ENCODE results near the gene EFR3B. TPM values are rescaled to one million over a fixed set of nuclear protein-coding genes. Genes with fewer than 3 reads are reported as not detected.
"Not testable (repeated sequence)": the region's sequence is repeated elsewhere in the genome, so short reads cannot be mapped to it uniquely, and the experiment has no call there.

EFR3B gene
- total RNA-seq, 2 donors from 2014 or later, result 0.98 to 3.2 TPM

- no peak overlapping the region for H3K27ac Mint-ChIP-seq
- ATAC-seq (no peak), DNase-seq (ENCODE audit: low spot score) (no peak)
- no peaks in the 10 kb centered on the region for H3K9me3 Mint-ChIP-seq
- no peak overlapping the region for H3K4me3 Mint-ChIP-seq
- H3K36me3 Mint-ChIP-seq, result no peaks in the 10 kb centered on the region
- H3K27me3 Mint-ChIP-seq, result peaks cover 7 to 10% of the 10 kb centered on the region in 2 donors
- no peaks in the 10 kb centered on the region for H3K4me1 Mint-ChIP-seq (ENCODE audit: low read depth in 2 of 2)
These were observed 75.1 kb downstream of the EFR3B start for GRCh38 chr2:25116956-25117355.

GRCh38 chr2:25119263-25119662 lies 77.4 kb downstream of the EFR3B start:
- Mint-ChIP-seq H3K9me3 (no peaks in the 10 kb centered on the region), H3K4me3 (no peak overlapping the region), H3K36me3 (no peaks in the 10 kb centered on the region), H3K27me3 (peaks cover 7 to 13% of the 10 kb centered on the region in 2 donors), H3K27ac (no peak overlapping the region), H3K4me1 (ENCODE audit: low read depth in 2 of 2) (peaks cover 0 to 4% of the 10 kb centered on the region in 2 donors)
- ATAC-seq, result no peak
- DNase-seq (ENCODE audit: low spot score), result no peak

GRCh38 chr2:25122367-25122766 lies 80.5 kb downstream of the EFR3B start:
- Mint-ChIP-seq H3K27me3 (peaks cover 6 to 7% of the 10 kb centered on the region in 2 donors), H3K4me1 (ENCODE audit: low read depth in 2 of 2) (peaks cover 0 to 4% of the 10 kb centered on the region in 2 donors), H3K9me3 (no peaks in the 10 kb centered on the region), H3K36me3 (no peaks in the 10 kb centered on the region), H3K4me3 (no peak overlapping the region), H3K27ac (no peak overlapping the region)
- DNase-seq (ENCODE audit: low spot score) (no peak), ATAC-seq (no peak)

GRCh38 chr2:25123682-25124081 lies 81.8 kb downstream of the EFR3B start:
- H3K4me1 Mint-ChIP-seq (ENCODE audit: low read depth in 2 of 2), result peaks cover 0 to 4% of the 10 kb centered on the region in 2 donors
- DNase-seq (ENCODE audit: low spot score) (no peak), ATAC-seq (peak; percentile 32 to 49)
- no peak overlapping the region for H3K27ac Mint-ChIP-seq
- peaks cover 0 to 3% of the 10 kb centered on the region in 2 donors for H3K27me3 Mint-ChIP-seq
- no peak overlapping the region for H3K4me3 Mint-ChIP-seq
- H3K9me3 Mint-ChIP-seq, result no peaks in the 10 kb centered on the region
- H3K36me3 Mint-ChIP-seq, result no peaks in the 10 kb centered on the region

GRCh38 chr2:25125189-25125588 lies 83.3 kb downstream of the EFR3B start:
- Mint-ChIP-seq H3K9me3 (no peaks in the 10 kb centered on the region), H3K4me3 (no peak overlapping the region), H3K27ac (no peak overlapping the region), H3K36me3 (no peaks in the 10 kb centered on the region), H3K27me3 (peaks cover 2 to 7% of the 10 kb centered on the region in 2 donors), H3K4me1 (ENCODE audit: low read depth in 2 of 2) (peaks cover 4 to 6% of the 10 kb centered on the region in 2 donors)
- ATAC-seq, result no peak
- DNase-seq (ENCODE audit: low spot score), result no peak

- H3K9me3 Mint-ChIP-seq, result no peaks in the 10 kb centered on the region
- no peak overlapping the region for H3K27ac Mint-ChIP-seq
- H3K36me3 Mint-ChIP-seq, result no peaks in the 10 kb centered on the region
- ATAC-seq (no peak), DNase-seq (ENCODE audit: low spot score) (no peak)
- peaks cover 10 to 14% of the 10 kb centered on the region in 2 donors for H3K27me3 Mint-ChIP-seq
- H3K4me1 Mint-ChIP-seq (ENCODE audit: low read depth in 2 of 2), result peaks cover 4 to 6% of the 10 kb centered on the region in 2 donors
- H3K4me3 Mint-ChIP-seq, result no peak overlapping the region
These were observed 84.1 kb downstream of the EFR3B start for GRCh38 chr2:25125976-25126375.

GRCh38 chr2:25127071-25127470 lies 85.2 kb downstream of the EFR3B start:
- H3K36me3 Mint-ChIP-seq; DNase-seq (ENCODE audit: low spot score); H3K27ac Mint-ChIP-seq; ATAC-seq; H3K9me3 Mint-ChIP-seq; H3K4me3 Mint-ChIP-seq: not testable (repeated sequence)
- Mint-ChIP-seq H3K4me1 (ENCODE audit: low read depth in 2 of 2) (peaks cover 4 to 11% of the 10 kb centered on the region in 2 donors), H3K27me3 (peaks cover 12 to 19% of the 10 kb centered on the region in 2 donors)

- no peaks in the 10 kb centered on the region for H3K9me3 Mint-ChIP-seq
- no peak overlapping the region for H3K27ac Mint-ChIP-seq
- peaks cover 4 to 11% of the 10 kb centered on the region in 2 donors for H3K4me1 Mint-ChIP-seq (ENCODE audit: low read depth in 2 of 2)
- H3K36me3 Mint-ChIP-seq, result no peaks in the 10 kb centered on the region
- no peak for ATAC-seq
- no peak overlapping the region for H3K4me3 Mint-ChIP-seq
- DNase-seq (ENCODE audit: low spot score), result no peak
- peaks cover 13 to 19% of the 10 kb centered on the region in 2 donors for H3K27me3 Mint-ChIP-seq
These were observed 85.8 kb downstream of the EFR3B start for GRCh38 chr2:25127646-25128045.

GRCh38 chr2:25129901-25130520 lies 88.1 kb downstream of the EFR3B start:
- no peaks in the 10 kb centered on the region for H3K36me3 Mint-ChIP-seq
- DNase-seq (ENCODE audit: low spot score) (no peak), ATAC-seq (no peak)
- no peak overlapping the region for H3K4me3 Mint-ChIP-seq
- no peak overlapping the region for H3K27ac Mint-ChIP-seq
- H3K4me1 Mint-ChIP-seq (ENCODE audit: low read depth in 2 of 2), result peaks cover 4 to 7% of the 10 kb centered on the region in 2 donors
- H3K27me3 Mint-ChIP-seq, result peaks cover 36% of the 10 kb centered on the region in 2 donors
- H3K9me3 Mint-ChIP-seq, result no peaks in the 10 kb centered on the region

- H3K4me3 Mint-ChIP-seq, result peak overlapping the region; percentile 10
- no peak overlapping the region for H3K27ac Mint-ChIP-seq
- no peak for ATAC-seq
- peaks cover 4 to 7% of the 10 kb centered on the region in 2 donors for H3K4me1 Mint-ChIP-seq (ENCODE audit: low read depth in 2 of 2)
- H3K27me3 Mint-ChIP-seq, result peaks cover 45 to 48% of the 10 kb centered on the region in 2 donors
- H3K9me3 Mint-ChIP-seq, result no peaks in the 10 kb centered on the region
- no peak for DNase-seq (ENCODE audit: low spot score)
- H3K36me3 Mint-ChIP-seq, result no peaks in the 10 kb centered on the region
These were observed 89.3 kb downstream of the EFR3B start for GRCh38 chr2:25131253-25131566.

- H3K4me3 Mint-ChIP-seq, result peak overlapping the region; percentile 10
- H3K4me1 Mint-ChIP-seq (ENCODE audit: low read depth in 2 of 2), result peaks cover 4 to 7% of the 10 kb centered on the region in 2 donors
- ATAC-seq (peak; percentile 35 to 40), DNase-seq (ENCODE audit: low spot score) (no peak)
- H3K27me3 Mint-ChIP-seq, result peaks cover 48 to 52% of the 10 kb centered on the region in 2 donors
- no peak overlapping the region for H3K27ac Mint-ChIP-seq
- H3K36me3 Mint-ChIP-seq, result no peaks in the 10 kb centered on the region
- no peaks in the 10 kb centered on the region for H3K9me3 Mint-ChIP-seq
These were observed 89.9 kb downstream of the EFR3B start for GRCh38 chr2:25131567-25132298.

- ATAC-seq (no peak), DNase-seq (ENCODE audit: low spot score) (no peak)
- no peaks in the 10 kb centered on the region for H3K36me3 Mint-ChIP-seq
- no peak overlapping the region for H3K27ac Mint-ChIP-seq
- no peaks in the 10 kb centered on the region for H3K9me3 Mint-ChIP-seq
- H3K4me3 Mint-ChIP-seq, result no peak overlapping the region
- peaks cover 4 to 7% of the 10 kb centered on the region in 2 donors for H3K4me1 Mint-ChIP-seq (ENCODE audit: low read depth in 2 of 2)
- peaks cover 53 to 57% of the 10 kb centered on the region in 2 donors for H3K27me3 Mint-ChIP-seq
These were observed 90.4 kb downstream of the EFR3B start for GRCh38 chr2:25132299-25132635.

GRCh38 chr2:25132693-25133092 lies 90.8 kb downstream of the EFR3B start:
- Mint-ChIP-seq H3K4me1 (ENCODE audit: low read depth in 2 of 2) (peaks cover 4 to 7% of the 10 kb centered on the region in 2 donors), H3K27me3 (peaks cover 55 to 57% of the 10 kb centered on the region in 2 donors), H3K27ac (no peak overlapping the region), H3K9me3 (no peaks in the 10 kb centered on the region), H3K36me3 (no peaks in the 10 kb centered on the region), H3K4me3 (no peak overlapping the region)
- DNase-seq (ENCODE audit: low spot score) (no peak), ATAC-seq (no peak)

- ATAC-seq; H3K4me1 Mint-ChIP-seq (ENCODE audit: low read depth in 2 of 2); H3K4me3 Mint-ChIP-seq; H3K27ac Mint-ChIP-seq; H3K36me3 Mint-ChIP-seq; H3K9me3 Mint-ChIP-seq: not testable (repeated sequence)
- peaks cover 15 to 18% of the 10 kb centered on the region in 2 donors for H3K27me3 Mint-ChIP-seq
- peak; percentile 31 for DNase-seq (ENCODE audit: low spot score)
These were observed 98.7 kb downstream of the EFR3B start for GRCh38 chr2:25140535-25140934.

Data from natural killer cell treated with Interleukin-12 subunit alpha and Interleukin-12 subunit beta and Interleukin-15 and Interleukin-18, amount 100 ng/mL, for 72 hours (primary cell).